HK-2 (cell line): ENCODE results near the gene AGAP1.
"Not testable (repeated sequence)": the region's sequence is repeated elsewhere in the genome, so short reads cannot be mapped to it uniquely, and the experiment has no call there.

Experiments used
- DNase-seq: peaks from one replicate; pipeline ENCODE4 v3.0.0-alpha.2; 2018; ENCODE audit not compliant: unreplicated experiment

AGAP1 gene

DNA sequence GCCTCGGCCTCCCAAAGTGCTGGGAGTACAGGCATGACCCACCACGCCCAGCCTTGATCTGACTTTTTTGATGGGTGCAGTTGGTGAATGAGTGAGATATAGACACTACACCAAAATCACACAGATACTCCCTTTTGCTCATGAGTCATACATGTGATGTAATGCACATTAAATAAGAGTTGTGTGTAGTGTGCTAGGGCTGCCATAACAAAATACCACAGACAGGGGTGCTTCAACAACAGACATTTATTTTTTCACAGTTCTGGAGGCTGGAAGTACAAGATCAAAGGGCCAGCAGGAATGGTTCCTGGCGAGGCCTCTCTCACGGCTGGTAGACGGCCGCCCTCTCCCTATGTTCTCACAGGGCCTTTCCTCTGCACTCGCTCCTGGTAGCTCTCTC, 627.7 kb downstream of the AGAP1 start:
- DNase-seq: no peak

DNA sequence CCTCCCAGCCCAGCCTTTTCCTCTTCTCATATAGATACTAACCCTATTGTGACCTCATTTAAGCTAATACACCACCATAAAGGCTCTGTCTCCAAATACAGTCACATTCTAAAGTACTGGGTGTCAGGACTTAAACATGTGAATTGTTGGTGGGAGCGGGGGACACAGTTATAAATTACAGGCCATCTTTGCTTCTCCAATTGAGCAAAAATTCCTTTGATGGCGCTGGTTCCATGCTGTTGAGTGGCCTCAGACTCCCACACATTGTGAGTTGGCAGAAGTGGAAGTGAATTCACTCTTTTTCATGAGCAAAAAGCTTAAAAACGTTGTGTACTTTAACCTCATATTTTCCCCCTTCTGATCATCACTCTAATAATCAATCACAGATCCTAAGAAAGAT, 628.4 kb downstream of the AGAP1 start:
- no peak for DNase-seq

DNA sequence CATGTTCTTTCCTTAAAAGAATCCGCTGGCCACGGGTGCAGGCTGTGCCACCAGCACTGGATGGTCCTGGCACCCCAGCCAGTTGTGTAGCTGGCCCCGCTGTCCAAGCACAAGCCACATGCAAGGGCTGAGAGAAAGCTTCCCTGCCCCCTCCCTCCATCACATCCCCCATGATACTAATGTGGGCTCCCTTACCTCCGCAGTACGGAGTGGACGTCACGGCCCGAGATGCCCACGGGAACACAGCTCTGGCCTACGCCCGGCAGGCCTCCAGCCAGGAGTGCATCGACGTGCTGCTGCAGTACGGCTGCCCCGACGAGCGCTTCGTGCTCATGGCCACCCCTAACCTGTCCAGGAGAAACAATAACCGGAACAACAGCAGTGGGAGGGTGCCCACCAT, 629.9 kb downstream of the AGAP1 start:
- no peak for DNase-seq

DNA sequence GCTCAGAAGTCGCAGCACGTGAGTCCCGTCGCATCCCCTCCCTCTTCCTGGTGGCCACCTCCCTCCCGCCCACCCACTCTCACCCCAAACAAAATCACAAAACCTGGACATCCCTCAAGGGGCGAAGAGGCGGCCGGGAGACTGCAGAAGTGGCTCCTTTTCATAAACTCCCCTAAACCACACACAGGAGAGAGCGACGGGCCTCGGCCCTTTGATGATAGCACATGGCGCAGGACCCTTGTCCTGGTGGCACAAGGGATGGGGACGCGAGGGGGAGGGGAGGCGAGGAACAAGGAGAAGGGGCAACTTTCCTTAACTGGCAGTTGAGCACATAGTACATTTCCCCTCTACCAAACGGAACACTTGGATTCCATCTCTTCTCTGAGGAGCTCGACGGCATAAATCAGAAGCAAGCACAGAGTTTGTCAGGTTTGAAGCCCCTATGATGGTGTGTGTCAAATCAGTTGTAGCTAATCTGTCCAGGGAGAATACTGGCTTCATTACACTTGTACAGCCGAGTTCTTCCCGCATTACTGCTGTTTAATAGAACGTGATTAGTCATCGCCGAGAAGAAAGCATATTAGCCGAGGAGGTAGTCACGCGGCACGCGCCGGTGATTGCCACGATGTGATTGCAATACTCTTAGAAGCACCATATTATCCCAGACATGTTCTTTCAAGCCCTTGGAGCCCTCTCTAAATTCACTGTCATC, 630.5 kb downstream of the AGAP1 start:
- no peak for DNase-seq

DNA sequence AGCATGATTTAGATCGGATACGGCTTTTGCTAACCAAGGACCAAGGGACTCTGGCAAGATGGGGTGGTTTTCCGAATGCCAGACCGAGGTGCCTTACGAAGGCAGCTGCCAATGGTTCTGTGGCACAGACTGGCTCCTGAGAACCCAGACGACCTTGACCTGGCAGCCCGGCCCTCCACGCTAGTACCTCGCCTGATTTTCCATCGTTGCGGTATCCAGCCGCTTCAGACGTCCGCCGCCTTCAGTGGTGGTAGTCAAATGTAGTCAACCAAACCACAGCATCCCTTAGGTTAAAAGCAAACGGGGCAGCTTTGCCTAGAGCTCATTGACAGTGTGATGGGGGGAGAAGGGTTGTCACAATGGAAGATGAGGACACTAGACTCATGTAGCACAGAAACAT, 631.7 kb downstream of the AGAP1 start:
- no peak for DNase-seq

DNA sequence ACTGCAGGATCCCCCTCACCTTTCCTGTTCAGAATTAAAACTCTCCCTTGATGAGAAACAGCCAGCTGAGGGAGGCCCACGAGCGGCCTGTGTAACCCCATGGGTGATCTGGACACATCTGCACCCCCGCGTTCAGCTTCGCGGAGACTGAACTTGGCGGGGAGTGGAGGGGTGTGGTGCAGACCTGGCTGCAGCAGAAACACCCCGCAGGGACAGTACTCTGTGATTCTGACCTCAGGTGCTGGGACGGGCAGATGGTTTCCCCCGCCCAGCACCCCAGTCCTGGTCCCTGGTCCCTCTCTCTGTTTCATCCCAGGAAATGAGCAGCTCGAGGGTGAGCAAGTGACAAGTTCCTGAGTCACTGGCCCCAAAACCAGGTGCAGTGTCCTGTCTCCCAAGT, 633.2 kb downstream of the AGAP1 start:
- no peak for DNase-seq

DNA sequence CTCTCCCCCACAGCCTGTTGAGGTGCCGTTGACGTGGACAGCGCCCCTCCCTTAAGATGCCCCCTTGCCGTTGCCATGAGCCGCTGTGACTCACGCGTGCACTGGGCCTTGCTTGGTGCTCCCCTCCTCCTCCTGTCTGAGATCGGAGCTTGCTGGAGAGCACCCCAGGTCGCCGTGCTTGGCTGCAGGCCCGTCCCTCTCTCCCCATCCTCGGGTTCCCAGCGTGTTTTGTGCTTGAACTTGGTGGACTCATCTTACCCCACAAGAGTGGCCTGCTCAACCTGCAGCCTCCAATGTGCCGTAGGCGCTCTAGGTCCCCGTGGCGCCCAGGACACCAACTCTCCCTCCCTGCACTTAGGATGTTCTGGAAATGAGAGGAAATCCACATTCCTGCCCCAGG, 634.5 kb downstream of the AGAP1 start:
- DNase-seq: no peak

DNA sequence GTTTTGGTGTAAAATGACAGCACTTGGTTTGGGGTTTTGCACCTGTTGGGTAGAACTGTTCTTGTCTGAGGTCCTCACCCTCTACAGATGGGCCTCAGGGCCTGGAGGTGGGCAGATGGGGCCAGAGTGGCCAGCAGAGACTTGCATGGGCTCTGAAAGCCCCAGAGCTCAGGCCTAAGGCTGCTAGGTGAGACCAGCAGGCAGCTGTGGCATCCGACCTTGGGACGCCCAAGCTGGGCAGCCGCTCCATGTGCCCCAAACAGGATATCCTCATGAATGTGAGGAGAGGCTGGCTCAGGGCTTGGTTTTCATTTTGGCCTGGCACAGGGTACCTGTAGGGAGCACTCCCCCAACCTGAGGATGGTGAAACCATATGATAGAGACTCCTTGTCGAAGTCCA, 636.1 kb downstream of the AGAP1 start:
- no peak for DNase-seq

DNA sequence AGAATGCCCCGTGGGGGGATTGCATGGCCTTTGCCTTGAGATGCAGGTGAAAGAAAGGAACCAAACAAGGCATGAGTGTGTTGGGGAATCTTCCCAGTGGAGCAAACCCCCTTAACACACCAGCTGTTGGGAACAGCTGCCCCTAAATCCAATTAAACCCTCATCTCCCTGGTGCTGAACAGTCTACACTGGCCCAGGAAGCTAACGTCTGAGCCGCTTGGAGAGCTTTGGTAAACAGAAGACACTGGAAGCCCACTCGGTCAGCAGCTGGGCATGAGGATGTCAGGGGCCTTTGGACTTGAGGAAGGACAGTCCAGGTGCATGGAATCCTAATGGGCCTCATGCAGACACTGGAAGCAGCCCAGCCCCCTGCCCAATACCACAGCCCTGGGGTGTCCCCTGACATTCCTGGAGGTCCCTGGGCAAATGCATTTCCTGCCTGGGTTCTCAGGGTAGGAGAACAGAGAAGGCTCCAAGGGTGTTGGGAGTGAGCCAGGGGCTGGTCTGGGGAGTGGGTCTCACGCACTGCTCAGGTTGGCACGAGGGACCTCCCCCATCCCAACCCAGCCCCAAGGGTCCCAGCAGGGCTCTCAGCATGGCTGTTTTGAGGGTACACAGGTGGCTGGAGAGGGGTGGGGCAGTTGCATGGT, 636.6 kb downstream of the AGAP1 start:
- no peak for DNase-seq

DNA sequence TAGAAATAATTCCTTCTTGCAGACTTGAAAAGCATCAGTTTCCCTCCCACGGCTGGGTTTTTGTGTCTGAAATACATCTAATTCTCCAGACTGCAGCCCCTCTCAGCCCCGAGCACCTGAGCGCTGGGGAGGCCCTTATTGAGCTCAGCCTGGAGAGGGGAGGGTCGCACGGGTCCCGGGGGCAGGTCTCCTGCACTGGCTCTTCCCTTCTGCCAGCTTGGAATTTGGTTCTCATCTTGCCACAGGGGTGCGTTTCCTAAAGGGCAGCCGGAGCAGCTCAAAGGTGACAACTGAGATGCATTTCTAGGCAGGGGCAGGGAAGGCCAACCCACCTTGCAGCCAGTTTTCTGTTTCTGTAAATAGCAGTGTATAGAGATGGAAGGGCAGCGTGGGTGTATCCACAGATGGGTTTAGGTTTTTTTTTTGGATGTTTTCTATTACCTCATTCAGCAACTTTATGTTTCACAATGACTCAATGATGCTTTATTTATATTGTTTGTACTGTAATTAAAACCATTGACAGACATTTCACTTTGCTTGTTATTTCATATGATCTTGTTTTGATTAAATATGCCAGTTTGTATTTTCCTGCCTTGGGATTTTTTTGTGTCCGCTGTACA, 637.3 kb downstream of the AGAP1 start:
- DNase-seq: no peak

DNA sequence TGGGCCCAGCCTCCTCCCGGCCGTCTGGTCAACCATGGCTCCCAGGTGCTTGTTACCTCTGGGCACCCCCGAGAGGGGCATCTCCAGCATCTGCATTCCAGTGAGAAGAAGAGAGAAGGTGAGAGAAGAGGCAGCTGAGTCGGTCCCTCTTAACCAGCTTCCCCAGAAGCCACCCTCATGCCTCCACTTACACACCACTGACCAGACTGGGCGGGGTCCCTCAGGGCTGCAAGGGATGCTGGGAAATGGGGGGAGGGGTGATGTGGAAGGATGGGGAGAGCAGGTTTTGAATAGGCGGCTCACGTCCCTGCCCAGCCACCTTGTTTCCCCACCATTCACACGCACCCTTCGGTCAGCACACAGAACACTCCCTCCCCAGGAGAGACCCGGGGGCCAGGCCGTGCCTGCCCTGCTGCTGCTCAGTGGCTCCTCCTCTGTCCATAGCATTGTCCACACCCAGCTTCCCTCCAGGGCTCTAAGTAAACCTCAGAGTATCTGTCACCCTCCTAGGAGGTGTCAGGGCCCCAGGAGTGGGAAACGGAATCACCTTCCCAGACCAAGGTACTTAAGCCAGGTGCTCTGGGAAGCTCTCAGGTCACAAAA, 639.7 kb downstream of the AGAP1 start:
- DNase-seq: no peak

DNA sequence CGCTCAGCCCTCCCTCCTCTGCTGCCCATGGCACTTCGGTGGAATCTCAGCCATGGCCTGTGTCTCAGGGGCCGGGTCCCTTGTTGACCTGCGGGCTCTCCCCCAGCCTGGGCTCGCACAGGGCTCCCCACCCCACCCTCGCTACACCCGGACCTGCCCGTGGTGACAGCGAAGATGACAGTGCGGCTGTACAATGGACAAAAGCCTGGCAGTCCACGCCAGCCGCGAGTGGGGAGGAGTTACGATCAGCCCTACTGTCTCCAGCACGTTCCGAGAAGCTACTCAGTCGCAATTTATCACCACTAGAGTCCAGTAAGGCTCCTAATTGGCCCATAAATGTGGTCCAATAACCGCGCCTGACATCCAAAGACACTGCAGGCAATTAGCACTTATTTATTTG, 642.7 kb downstream of the AGAP1 start:
- DNase-seq: no peak

DNA sequence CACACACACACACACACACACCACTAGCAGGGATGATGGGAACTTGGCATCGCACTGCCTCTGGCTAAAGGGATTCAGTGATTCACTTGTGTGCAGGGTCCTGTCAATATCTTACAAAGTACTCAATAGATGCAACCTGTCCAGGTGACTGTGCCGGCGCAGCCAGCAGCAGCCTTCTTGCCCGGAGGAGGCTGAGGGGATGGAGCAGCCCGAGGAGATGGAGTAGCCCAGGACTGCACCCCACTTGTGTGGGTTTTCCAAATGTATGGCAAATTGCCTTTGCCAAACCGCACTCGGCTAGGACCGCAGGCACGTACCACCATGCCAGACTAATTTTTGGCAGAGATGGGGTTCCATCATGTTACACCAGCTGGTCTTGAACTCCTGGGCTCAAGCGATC, 643.2 kb downstream of the AGAP1 start:
- DNase-seq: no peak

DNA sequence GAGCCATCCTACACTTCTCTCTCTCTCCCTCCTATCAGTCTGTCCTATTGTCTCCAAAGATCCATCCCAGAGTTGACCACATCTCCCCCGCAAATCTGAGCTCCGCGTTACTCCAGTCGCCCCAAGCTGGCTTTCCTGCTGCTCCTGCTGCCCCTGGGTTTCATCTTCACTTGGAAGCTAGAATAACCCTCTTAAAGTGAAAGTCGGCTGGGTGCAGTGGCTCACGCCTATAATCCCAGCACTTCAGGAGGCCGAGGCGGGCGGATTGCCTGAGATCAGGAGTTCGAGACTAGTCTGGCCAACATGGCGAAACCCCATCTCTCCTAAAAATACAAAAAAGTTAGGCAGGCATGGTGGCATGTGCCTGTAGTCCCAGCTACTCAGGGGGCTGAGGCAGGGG, 647.8 kb downstream of the AGAP1 start:
- not testable (repeated sequence) for DNase-seq

DNA sequence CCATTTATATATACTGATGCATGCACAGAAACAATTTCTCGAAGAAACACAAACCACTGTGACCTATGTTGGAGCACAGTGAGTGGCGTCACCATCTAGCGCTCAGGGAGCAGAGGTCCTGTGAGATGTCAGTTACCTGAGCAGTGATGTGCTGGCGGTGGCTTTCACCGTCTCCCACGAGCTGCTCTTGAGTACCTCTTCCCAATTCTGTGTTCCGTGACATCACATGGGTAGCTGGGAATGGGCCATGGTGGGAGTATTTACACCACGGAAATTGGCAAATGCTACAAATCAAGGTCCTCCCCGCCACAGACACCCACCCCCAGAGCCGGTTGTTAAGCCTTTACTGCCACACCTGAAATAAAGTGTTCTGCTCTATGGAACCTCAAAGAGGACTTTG, 650.0 kb downstream of the AGAP1 start:
- DNase-seq: no peak

DNA sequence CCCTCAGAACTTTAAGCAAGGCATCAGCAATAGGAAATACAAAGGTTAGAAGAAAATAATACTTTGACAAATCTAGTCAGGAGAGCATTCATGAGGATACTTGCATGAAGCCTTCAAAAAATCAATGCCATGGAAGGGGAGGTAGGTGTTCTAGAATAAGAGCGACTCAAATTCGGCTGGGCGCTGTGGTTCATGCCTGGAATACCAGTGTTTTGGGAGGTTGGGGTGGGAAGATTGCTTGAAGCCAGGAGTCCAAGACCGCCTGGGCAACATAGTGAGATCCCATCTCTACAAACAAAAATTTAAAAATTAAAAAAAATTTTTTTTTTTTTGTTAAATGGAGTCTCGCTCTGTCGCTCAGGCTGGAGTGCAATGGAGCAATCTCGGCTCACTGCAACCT, 652.6 kb downstream of the AGAP1 start:
- DNase-seq: no peak

DNA sequence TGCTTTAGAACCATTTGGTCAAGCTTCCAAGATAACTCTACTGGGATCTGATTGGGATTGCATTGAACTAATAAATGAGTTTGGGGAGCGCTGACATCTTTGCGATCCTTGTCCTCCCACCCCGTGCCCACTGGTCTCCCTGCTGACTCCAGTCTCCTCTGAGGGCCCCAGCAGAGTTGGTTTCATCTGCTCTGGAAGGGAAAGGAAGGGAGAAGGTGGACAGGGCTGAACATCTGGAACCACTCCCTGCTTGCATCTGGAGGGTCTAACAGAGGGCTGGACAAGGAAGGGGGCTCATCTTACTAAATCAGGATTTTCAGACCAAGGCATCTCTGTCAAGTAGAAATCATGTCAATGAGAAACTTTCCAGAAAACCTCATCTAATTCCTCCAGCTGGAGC, 661.6 kb downstream of the AGAP1 start:
- no peak for DNase-seq

DNA sequence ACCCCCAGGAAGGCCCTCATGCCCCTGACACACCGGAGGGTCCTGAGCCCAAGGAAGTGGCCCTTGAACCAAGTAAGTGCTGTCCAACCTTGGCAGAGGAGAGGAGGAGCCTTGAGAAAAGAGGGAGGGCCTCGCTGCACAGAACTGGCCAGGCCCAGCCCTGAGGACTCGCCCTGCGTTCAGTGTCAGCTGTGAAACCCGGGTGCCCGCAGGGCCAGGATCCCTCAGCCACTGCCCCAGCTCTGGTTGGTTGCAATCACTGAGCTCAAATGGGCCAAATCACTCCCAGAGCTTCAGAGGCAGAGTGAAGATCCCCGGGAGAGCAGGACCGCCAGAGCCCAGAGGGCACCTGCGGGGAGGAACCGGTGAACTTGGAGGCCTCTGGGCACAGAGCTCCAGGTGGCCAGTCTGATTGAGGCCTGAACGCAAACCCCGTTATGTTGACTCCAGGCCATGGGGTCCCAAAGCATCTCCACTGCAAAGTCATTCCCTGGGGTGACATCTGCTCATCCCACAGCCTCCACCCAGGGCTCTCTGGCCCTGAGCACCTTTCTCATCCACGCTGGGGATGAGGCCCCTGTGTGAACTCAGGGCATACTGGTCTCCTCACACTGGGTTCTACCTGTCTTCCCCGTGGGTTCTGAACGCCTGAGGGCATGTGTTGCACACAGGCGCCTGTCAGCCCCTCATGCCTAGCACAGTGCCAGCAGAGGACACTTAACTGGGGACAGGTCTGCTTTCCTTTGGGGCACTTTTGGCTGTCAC, 662.4 kb downstream of the AGAP1 start:
- DNase-seq: no peak

DNA sequence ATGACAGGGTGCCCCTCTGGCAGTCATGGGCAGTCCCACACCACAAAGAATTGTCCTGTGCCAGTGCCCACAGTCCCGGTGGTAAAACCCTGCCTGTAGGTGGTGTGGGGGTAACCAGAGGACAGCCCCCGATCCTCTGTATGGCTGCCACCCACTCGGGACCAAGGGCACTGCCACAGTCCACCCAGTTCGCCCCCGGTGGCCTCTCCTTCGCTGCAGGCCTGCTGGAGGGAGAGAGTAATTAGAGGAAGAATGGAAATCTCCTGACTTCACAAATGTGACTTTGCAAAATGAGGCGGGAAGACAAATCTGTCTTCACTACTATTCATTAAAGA, 663.0 kb downstream of the AGAP1 start:
- no peak for DNase-seq

DNA sequence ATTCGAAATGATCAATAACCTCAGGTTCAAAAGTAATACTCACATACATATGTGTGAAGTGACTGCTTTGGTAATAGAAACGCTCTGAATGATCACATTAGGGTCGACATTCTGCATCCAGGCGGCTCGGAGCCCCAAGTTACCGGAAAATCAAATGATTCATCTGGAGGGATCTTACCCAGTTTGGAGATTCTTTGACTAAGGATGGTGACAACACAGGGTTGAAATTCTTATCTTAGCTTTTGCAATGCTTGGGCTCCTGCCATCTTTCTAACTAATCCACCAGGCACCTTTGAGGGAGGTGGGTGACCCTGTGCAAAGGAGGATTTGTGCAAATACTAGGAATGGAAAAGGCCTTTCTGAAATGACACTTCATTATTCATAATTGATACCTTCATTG, 663.5 kb downstream of the AGAP1 start:
- no peak for DNase-seq

DNA sequence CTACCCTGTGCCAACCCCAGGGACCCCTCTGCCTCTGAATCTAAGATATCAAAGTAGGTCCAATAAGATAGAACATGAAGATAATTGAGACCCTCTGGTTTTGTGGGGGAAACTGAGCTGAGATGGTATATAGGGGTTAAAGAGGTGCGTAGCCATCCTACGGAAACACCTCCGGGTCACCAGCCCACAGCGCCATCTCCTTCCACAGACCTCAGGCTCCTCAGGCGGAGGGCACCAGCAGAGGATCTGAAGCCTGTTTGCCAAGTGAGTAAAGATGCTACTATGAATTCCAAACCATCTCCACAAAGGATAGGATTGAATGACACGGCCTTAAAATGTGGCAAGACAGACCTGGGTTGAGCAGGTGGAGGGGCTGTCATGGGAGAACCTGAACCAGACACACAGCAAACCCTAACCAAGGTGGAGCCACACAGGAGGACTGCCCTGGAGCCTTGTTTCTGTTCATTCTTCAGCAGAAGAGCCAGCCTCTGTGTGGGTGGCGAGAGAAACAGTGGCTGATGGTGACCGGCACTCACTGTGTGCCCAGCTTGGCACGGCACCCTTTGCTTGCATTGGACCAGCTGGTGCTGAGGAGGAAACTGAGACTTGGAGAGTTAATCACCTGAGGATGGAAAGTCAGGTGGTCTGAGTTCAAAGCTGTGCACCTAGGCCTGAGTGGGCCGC, 664.1 kb downstream of the AGAP1 start:
- DNase-seq: no peak
